Caki2 (cell line): ENCODE measurements around the gene ORMDL2. TPM values are rescaled to one million over a fixed set of nuclear protein-coding genes. Genes with fewer than 3 reads are reported as not detected.

ENCODE experiments used
- DNase-seq: peaks from one replicate; pipeline ENCODE4 v3.0.0-alpha.2; 2015; ENCODE audit warnings: low read depth
- in situ Hi-C: cut with HindIII; loops from 2 replicates; pipeline ENCODE4 v1.10.0; 2016; ENCODE audit warnings: low sequenced_read_pairs, low pct_unique_long_range_greater_than_20kb, mixed read lengths
- total RNA-seq: library from RNA; depleted of rRNA; stranded (reverse); fragments of >200 nt; shearing (Covaris generic); gene quantifications from 2 replicates; pipeline ENCODE4 v1.2.3, GENCODE V29; 2014; ENCODE audit warnings: low replicate concordance; rRNA removed

ORMDL2 gene, protein sequence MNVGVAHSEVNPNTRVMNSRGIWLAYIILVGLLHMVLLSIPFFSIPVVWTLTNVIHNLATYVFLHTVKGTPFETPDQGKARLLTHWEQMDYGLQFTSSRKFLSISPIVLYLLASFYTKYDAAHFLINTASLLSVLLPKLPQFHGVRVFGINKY
- total RNA-seq = 27.5 and 31.2 TPM in 2 replicates

GRCh38 chr12:55817345-55818139 lies at the start of gene ORMDL2, which contains the start of gene SARNP:
ORMDL2 (plus strand) TSS chr12:55818041; CDS start chr12:55819000, 959 bp downstream.
SARNP (minus strand) TSS chr12:55817724; CDS start chr12:55817701, 23 bp downstream.
- in situ Hi-C loops = no loop called here
- DNase-seq = peak; percentile 100

DNA sequence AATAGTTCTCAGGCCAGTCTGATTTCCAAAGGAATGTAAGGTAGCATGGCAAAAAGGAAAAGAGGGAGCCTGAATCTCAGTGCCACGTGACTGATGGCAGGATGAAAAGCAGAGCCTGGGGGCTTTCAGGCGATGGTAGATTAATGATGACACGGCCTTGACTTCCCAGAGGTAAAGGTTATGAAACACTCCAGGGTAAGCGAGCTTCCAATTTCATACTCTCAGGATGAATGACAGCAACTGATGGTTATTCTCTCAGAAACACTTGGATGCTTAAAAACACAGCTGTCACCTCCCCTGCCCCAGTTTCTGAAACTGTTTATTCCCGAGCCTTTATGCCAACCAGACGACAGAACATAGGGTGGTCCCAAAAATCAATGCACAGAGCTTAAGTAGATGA lies 46.1 kb upstream of the ORMDL2 start:
- in situ Hi-C loops = no loop called here

GRCh38 chr12:55777856-55778255 lies 40.0 kb upstream of the ORMDL2 start:
- in situ Hi-C loops = no loop called here
- no peak for DNase-seq

More for the DNA sequence above, 46.1 kb upstream of the ORMDL2 start:
- no peak for DNase-seq

- in situ Hi-C loops = no loop called here
- DNase-seq = no peak
Measured at GRCh38 chr12:55780685-55781084, 37.2 kb upstream of the ORMDL2 start.

DNA sequence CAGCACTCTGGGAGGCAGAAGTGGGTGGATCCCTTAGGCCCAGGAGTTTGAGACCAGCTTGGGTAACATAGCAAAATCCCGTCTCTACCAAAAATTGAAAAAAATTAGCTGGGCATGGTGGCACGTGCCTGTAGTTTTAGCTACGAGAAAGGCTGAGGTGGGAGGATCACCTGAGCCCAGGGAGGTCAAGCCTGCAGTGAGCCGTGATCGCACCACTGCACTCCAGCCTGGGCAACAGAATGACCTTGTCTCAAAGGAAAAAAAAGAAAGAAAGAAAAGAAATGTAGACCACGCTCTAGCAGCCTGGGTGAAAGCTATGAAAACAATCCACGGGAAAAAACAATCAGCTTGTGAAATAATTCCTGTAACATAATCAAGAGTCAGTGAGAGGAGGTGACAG lies 29.3 kb upstream of the ORMDL2 start:
- no peak for DNase-seq
- in situ Hi-C loops = no loop called here

DNA sequence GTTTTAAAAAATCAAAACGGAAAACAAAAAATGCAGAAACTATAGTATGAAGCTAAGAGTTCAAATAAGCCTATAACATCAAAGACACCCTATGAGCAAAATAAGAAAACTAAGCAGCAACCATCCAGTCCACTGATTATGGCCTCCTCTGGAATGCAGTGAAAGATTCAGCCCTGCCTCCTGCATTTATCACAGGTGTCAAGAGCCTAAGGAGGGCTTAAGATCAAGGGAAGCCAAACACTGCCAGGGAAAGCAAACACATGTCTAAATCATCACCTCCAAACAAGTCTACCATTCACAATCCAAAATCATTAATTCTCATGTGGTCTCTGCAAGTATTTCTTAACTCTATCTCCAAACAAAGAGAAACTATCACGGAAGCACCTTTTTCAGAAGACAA lies 28.7 kb upstream of the ORMDL2 start:
- no peak for DNase-seq
- in situ Hi-C loops = no loop called here

- in situ Hi-C loops = no loop called here
- no peak for DNase-seq
Measured at GRCh38 chr12:55789893-55790292, 27.9 kb upstream of the ORMDL2 start.

DNA sequence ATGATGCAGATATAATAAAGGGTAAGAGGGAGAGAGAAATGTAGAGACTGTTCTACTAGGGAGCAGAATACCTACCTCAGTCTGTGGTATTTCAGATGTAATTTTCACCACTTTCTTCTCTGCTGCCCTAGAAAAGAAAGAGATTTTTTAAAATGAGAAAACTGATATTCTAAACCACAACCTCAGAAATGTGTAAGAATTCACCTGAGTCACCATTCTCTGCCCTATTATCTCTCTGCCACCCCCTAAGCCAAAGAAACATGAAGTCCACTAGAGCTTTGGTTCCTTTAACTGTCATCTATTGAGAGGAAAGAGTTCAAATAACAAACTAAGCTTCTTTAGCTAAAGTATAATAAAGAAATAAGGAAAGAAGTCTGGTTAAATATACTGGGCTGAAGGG lies 21.9 kb upstream of the ORMDL2 start:
- no peak for DNase-seq
- in situ Hi-C loops = no loop called here

DNA sequence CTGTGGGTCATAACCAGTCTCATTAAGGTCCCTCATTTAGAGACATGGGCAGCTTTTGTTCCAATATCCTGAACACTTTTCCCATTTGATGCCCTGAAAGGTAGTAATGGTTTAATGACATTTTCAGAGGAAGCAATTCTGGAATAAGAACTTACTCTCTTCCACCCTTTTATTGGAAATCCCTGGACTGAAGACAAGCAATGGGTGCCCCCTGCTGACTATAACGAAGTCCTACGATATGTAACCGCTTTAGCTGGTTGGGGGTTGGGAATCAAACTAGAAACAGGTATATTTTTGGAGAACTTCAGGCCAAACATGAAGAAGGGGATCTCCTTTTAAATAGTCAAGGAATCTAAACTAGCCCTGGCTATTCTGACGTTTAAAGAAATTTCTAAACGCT lies 20.8 kb upstream of the ORMDL2 start:
- in situ Hi-C loops = no loop called here
- peak; percentile 49 for DNase-seq

GRCh38 chr12:55797550-55797949 lies 20.3 kb upstream of the ORMDL2 start:
- DNase-seq = no peak
- in situ Hi-C loops = no loop called here

- DNase-seq = no peak
- in situ Hi-C loops = no loop called here
Measured at GRCh38 chr12:55806982-55807381, 10.9 kb upstream of the ORMDL2 start.

DNA sequence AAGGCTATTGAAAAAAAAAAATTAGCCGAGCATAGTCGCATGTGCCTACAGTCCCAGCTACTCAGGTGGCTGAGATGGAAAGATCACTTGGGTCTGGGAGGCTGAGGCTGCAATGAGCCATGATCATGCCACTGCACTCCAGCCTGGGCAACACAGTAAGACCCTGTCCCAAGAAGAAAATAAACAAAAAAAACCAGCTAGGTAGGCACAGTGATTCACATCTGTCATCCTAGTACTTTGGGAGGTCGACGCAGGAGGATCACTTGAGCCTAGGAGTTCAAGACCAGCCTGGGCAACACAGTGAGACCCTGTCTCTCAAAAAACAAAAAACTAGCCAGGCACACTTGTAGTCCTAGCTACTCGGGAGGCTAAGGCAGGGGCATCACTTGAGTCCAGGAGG lies 8.6 kb upstream of the ORMDL2 start:
- no peak for DNase-seq
- in situ Hi-C loops = no loop called here

DNA sequence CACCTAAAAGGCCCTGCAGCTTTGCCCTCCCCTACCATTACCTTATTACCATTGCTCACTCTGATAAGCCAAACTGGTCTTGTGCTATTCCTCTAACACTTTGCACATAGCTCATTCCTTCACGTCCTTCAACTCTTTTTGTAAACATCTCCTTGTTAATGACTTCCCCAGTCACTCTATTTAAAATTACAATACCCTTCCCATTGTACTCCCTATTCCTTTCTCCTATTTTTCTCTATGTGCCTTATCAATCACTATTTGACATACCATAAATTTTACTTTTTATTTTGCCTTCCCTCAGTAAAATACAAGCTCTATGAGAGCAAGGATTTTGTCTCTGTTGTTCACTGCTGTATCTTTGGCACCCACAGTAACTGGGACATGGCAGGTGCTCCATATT lies 5.8 kb upstream of the ORMDL2 start:
- in situ Hi-C loops = no loop called here
- no peak for DNase-seq

- in situ Hi-C loops = no loop called here
- no peak for DNase-seq
Measured at GRCh38 chr12:55814257-55814656, 3.6 kb upstream of the ORMDL2 start.

GRCh38 chr12:55815473-55815872 lies 2.4 kb upstream of the ORMDL2 start:
- in situ Hi-C loops = no loop called here
- DNase-seq = no peak

GRCh38 chr12:55816881-55817344 lies 928 bp upstream of the ORMDL2 start:
- no peak for DNase-seq
- in situ Hi-C loops = no loop called here

- in situ Hi-C loops = no loop called here
- no peak for DNase-seq
Measured at GRCh38 chr12:55818140-55818728, 393 bp downstream of the ORMDL2 start.

- in situ Hi-C loops = no loop called here
- no peak for DNase-seq
Measured at GRCh38 chr12:55818886-55819285, 1.0 kb downstream of the ORMDL2 start.

- in situ Hi-C loops = no loop called here
- DNase-seq = no peak
Measured at GRCh38 chr12:55820679-55821078, 2.8 kb downstream of the ORMDL2 start.
